Endodermal cell (in vitro differentiated cells): ENCODE data around the gene FBN3. TPM values are rescaled to one million over a fixed set of nuclear protein-coding genes. Genes with fewer than 3 reads are reported as not detected.

ENCODE experiments used
- DNase-seq: peaks from one replicate; pipeline ENCODE4 v3.0.0-alpha.2; 2017
- H3K27ac ChIP-seq: 2 replicates; pipeline ENCODE4 v1.5.1; 2013; ENCODE audit warnings: mild to moderate bottlenecking, low read depth, low read length, moderate library complexity
- H3K27me3 ChIP-seq: 2 replicates; pipeline ENCODE4 v1.6.1; 2013; ENCODE audit warnings: mild to moderate bottlenecking, low read length, moderate library complexity; ENCODE audit not compliant: insufficient read depth, control insufficient read depth, poor library complexity, severe bottlenecking
- H3K36me3 ChIP-seq: 2 replicates; pipeline ENCODE4 v1.7.0; 2013; ENCODE audit warnings: mild to moderate bottlenecking, low read length, moderate library complexity; ENCODE audit not compliant: control insufficient read depth, insufficient read depth
- H3K4me1 ChIP-seq: one replicate; pipeline ENCODE4 v1.7.0; 2013; ENCODE audit warnings: low read length; ENCODE audit not compliant: control insufficient read depth, insufficient read depth
- H3K4me3 ChIP-seq: 2 replicates; pipeline ENCODE4 v1.5.1; 2013; ENCODE audit warnings: mild to moderate bottlenecking, low read length, moderate library complexity
- H3K9ac ChIP-seq: 2 replicates; pipeline ENCODE4 v1.6.1; 2013; ENCODE audit warnings: mild to moderate bottlenecking, low read length, moderate library complexity; ENCODE audit not compliant: poor library complexity, severe bottlenecking; ENCODE audit errors: extremely low read depth
- H3K9me3 ChIP-seq: 2 replicates; pipeline ENCODE4 v1.6.1; 2013; ENCODE audit warnings: mild to moderate bottlenecking, low read length, moderate library complexity; ENCODE audit not compliant: control insufficient read depth
- H3K27ac Mint-ChIP-seq: 2 replicates; pipeline ENCODE4 v1.8.0; 2020; ENCODE audit warnings: mixed read lengths
- H3K27me3 Mint-ChIP-seq: 2 replicates; pipeline ENCODE4 v1.8.0; 2021; ENCODE audit warnings: mild to moderate bottlenecking, mixed read lengths; ENCODE audit not compliant: insufficient read depth
- H3K36me3 Mint-ChIP-seq: 2 replicates; pipeline ENCODE4 v1.8.0; 2020; ENCODE audit warnings: low read depth, mixed read lengths
- H3K4me1 Mint-ChIP-seq: 2 replicates; pipeline ENCODE4 v1.8.0; 2020; ENCODE audit warnings: mixed read lengths
- H3K4me3 Mint-ChIP-seq: 2 replicates; pipeline ENCODE4 v1.8.0; 2020; ENCODE audit warnings: mild to moderate bottlenecking, moderate library complexity, mixed read lengths
- H3K9me3 Mint-ChIP-seq: 2 replicates; pipeline ENCODE4 v1.8.0; 2020; ENCODE audit warnings: mild to moderate bottlenecking, mixed read lengths
- WGBS, 2 experiments: methylation state at CpG; one replicate each; pipeline versions ENCODE4 v1.1.5 to v1.1.7; 2013; ENCODE audit warnings: missing lambda C conversion rate in 2 of 2, mixed read lengths in 1 of 2; ENCODE audit not compliant: insufficient coverage in 1 of 2, insufficient read length in 1 of 2; 5-methylcytosine and 5-hydroxymethylcytosine counted together
- total RNA-seq, 2 donors: library from RNA; stranded (reverse); fragmentation: NEBNext Ultra II Directional in 1 of 2; extraction: Animal tissue kit (Norgen Biotek cat#: 25700) in 1 of 2; gene quantifications; 2 replicates in 1 of 2; 3 replicates in 1 of 2; pipeline ENCODE4 v1.2.1, GENCODE V29; 2021
- TF ChIP-seq, protein P1 (sequence below): fragments of 200-600 bp; sonication (generic); conservative IDR thresholded peaks from 2 replicates; pipeline ENCODE4 v1.5.0; 2021; ENCODE audit warnings: antibody characterized with exemption, mild to moderate bottlenecking

The FBN3 gene
- total RNA-seq, 2 donors from 2014 or later = 105 to 143 TPM

DNA sequence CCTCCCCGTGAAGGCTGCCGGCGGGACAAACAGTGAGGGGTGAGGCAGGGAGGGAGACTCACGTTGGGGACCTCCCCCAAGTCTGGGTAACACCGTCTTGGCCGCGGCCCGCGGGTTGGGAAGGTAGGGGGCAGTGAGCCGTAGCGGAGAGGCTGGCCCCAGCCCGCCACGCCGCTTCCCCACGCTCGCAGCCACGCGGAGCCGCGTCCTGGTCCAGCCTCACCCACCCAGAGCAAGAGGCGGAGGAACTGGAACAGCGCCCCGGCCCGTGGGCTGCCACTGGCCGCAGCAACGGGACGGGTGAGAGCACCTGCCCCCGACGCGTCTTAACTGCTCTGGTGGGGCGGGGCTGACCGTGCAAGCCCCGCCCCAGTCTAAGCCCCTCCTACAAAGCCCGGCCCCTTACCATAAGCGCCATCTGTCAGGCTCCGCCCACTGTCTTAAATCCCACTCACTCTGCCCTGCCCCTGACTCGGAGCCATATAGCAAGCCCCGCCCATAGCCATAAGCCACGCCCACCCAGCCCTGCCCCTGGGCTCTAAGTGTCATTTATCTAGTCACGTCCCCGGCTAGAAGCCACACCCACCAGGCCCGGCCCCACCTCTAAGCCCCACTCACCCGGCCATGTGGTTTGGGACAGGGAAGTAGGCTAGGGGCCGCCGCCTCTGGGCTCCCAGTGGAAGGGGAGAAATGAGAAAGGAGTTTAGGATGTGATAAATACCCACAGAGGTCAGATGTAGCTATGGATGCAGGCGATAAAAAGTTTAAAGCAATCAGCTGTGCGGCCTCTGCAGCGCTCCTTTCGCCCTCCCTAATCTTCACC is 98.9 kb downstream of the FBN3 start:
- no peak overlapping the region for H3K9ac ChIP-seq
- no peaks in the 10 kb centered on the region for H3K9me3 ChIP-seq
- H3K4me1 Mint-ChIP-seq = peaks cover 13% of the 10 kb centered on the region
- H3K4me1 ChIP-seq = no peaks in the 10 kb centered on the region
- no peaks in the 10 kb centered on the region for H3K9me3 Mint-ChIP-seq
- no peaks in the 10 kb centered on the region for H3K36me3 ChIP-seq
- H3K27me3 ChIP-seq = peaks cover 15% of the 10 kb centered on the region
- peak overlapping the region; percentile 70 for H3K4me3 ChIP-seq
- 16 to 31% methylated on average over 8 to 49 of the region's 49 CpGs for WGBS, 2 experiments
- no peaks in the 10 kb centered on the region for H3K36me3 Mint-ChIP-seq
- no peak overlapping the region for H3K27ac Mint-ChIP-seq
- peak; percentile 100 for DNase-seq
- peak overlapping the region; percentile 40 for H3K4me3 Mint-ChIP-seq
- peaks cover 39% of the 10 kb centered on the region for H3K27me3 Mint-ChIP-seq
- TF ChIP-seq, protein P1, sequence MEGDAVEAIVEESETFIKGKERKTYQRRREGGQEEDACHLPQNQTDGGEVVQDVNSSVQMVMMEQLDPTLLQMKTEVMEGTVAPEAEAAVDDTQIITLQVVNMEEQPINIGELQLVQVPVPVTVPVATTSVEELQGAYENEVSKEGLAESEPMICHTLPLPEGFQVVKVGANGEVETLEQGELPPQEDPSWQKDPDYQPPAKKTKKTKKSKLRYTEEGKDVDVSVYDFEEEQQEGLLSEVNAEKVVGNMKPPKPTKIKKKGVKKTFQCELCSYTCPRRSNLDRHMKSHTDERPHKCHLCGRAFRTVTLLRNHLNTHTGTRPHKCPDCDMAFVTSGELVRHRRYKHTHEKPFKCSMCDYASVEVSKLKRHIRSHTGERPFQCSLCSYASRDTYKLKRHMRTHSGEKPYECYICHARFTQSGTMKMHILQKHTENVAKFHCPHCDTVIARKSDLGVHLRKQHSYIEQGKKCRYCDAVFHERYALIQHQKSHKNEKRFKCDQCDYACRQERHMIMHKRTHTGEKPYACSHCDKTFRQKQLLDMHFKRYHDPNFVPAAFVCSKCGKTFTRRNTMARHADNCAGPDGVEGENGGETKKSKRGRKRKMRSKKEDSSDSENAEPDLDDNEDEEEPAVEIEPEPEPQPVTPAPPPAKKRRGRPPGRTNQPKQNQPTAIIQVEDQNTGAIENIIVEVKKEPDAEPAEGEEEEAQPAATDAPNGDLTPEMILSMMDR = peak; percentile 25
- no peak overlapping the region for H3K27ac ChIP-seq

DNA sequence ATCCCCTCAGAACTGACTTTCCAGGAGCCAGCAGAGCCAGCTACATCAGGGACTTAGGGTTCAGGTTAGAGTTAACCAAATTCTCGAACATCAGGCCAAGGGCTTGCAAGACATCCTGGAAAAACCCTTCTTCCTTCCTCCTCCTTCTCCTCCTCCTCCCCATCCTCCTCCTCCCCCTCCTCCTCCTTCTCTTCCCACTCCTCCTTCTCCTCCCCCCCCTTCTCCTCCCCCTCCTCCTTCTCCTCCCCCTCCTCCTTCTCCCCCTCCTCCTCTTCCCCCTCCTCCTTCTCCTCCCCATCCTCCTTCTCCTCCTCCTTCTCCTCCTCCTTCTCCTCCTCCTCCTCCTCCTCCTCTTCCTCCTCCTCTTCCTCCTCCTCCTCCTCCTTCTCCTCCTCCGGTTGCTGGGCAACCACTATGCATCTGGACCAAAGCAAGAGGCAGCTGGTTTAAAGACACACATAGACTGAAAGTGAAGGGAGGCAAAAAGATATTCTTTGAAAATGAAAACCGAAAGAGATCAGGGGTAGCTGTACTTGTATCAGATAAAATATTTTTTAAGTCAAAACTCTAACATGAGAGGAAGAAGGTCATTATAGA is 102.7 kb downstream of the FBN3 start:
- H3K27me3 Mint-ChIP-seq = peaks cover 42% of the 10 kb centered on the region
- no peak overlapping the region for H3K4me3 Mint-ChIP-seq
- Histone ChIP-seq H3K9me3 (no peaks in the 10 kb centered on the region), H3K4me3 (no peak overlapping the region), H3K4me1 (no peaks in the 10 kb centered on the region), H3K27ac (no peak overlapping the region), H3K36me3 (no peaks in the 10 kb centered on the region), H3K9ac (no peak overlapping the region), H3K27me3 (peaks cover 15% of the 10 kb centered on the region)
- H3K27ac Mint-ChIP-seq = no peak overlapping the region
- TF ChIP-seq, protein P1 = no peak
- no peak for DNase-seq
- no peaks in the 10 kb centered on the region for H3K4me1 Mint-ChIP-seq
- no peaks in the 10 kb centered on the region for H3K36me3 Mint-ChIP-seq
- no peaks in the 10 kb centered on the region for H3K9me3 Mint-ChIP-seq
- 90% methylated on average over 2 of the region's 3 CpGs; no CpG with 5 or more reads in 1 of the 2 experiments for WGBS, 2 experiments

DNA sequence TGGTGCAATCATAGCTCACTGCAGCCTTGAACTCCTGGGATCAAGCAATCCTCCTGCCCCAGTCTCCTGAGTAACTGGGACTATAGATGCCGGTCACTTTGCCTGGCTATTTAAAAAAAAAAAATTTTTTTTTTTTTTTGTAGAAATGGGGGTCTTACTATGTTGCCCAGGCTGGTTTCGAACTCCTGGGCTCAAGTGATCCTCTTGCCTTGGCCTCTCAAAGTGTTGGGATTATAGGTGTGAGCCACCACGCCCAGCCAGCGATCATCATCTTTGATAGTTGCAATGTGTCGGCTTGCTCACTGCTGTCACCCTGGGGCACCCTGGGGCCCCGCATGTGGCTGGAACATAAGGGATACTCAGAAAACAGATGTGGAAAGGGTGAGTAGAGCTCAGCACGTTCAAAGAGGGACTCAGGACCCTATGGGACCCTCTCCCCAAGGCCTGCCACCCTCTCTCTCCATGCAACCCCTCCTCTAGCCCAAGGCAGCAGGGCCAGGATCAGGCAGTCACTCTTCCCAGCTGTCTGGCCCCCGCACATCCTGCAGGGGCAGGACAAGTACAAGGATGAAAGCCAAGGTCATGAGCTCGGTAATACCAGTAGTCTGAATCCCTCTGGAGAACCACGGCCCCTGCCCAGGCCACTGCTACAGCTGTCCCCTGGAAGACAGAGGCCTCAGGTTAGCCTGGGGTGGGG is 103.4 kb downstream of the FBN3 start:
- no peak overlapping the region for H3K27ac ChIP-seq
- 81% methylated on average over 7 to 10 of the region's 10 CpGs for WGBS, 2 experiments
- H3K27ac Mint-ChIP-seq = no peak overlapping the region
- peaks cover 42% of the 10 kb centered on the region for H3K27me3 Mint-ChIP-seq
- H3K36me3 ChIP-seq = no peaks in the 10 kb centered on the region
- no peaks in the 10 kb centered on the region for H3K4me1 ChIP-seq
- TF ChIP-seq, protein P1 = no peak
- DNase-seq = no peak
- peaks cover 15% of the 10 kb centered on the region for H3K27me3 ChIP-seq
- H3K9ac ChIP-seq = no peak overlapping the region
- H3K9me3 Mint-ChIP-seq = no peaks in the 10 kb centered on the region
- H3K36me3 Mint-ChIP-seq = no peaks in the 10 kb centered on the region
- no peak overlapping the region for H3K4me3 Mint-ChIP-seq
- H3K9me3 ChIP-seq = no peaks in the 10 kb centered on the region
- H3K4me3 ChIP-seq = no peak overlapping the region
- no peaks in the 10 kb centered on the region for H3K4me1 Mint-ChIP-seq
